Measurements from ENCODE around the gene NTN1. TPM values are rescaled to one million over a fixed set of nuclear protein-coding genes. Genes with fewer than 3 reads are reported as not detected.

NTN1 gene
- total and polyA plus RNA-seq, 11 donors, result 9.3 to 25.8 (median 17.3) TPM

- Histone ChIP-seq H3K27ac (no peak overlapping the region), H3K9me3 (no peaks in the 10 kb centered on the region), H3K4me1 (peaks cover 0 to 7% (median 0%) of the 10 kb centered on the region in 12 donors), H3K36me3 (peaks cover 0 to 11% (median 0%) of the 10 kb centered on the region in 9 donors), H3K4me3 (no peak overlapping the region), H3K27me3 (no peaks in the 10 kb centered on the region)
- DNase-seq, result no peak
- intact Hi-C loops (cut with DNase I), result no loop called here
- WGBS, 4 donors, result 86 to 95% (median 92%) methylated on average over 21 of the region's 21 CpGs
- no peak for ATAC-seq
- TF ChIP-seq CTCF (IDR thresholded peaks at IDR 0.05) (no peak), POLR2A (IDR thresholded peaks at IDR 0.05) (no peak)
These were observed 228.1 kb downstream of the NTN1 start for GRCh38 chr17:9249245-9249953.

GRCh38 chr17:9251273-9251672, 230.0 kb downstream of the NTN1 start:
- WGBS, 4 donors, result 86 to 90% (median 88%) methylated on average over 12 of the region's 12 CpGs
- TF ChIP-seq CTCF (IDR thresholded peaks at IDR 0.05) (no peak), POLR2A (IDR thresholded peaks at IDR 0.05) (no peak)
- no peaks in the 10 kb centered on the region for H3K27me3 ChIP-seq
- ATAC-seq, result no peak
- H3K9me3 ChIP-seq, result no peaks in the 10 kb centered on the region
- H3K27ac ChIP-seq, result no peak overlapping the region
- H3K4me3 ChIP-seq, result no peak overlapping the region
- no peak for DNase-seq
- H3K36me3 ChIP-seq, result peaks cover 0 to 11% (median 0%) of the 10 kb centered on the region in 9 donors
- intact Hi-C loops (cut with DNase I), result no loop called here
- H3K4me1 ChIP-seq, result peaks cover 0 to 1% (median 0%) of the 10 kb centered on the region in 12 donors

- DNase-seq, result no peak
- Histone ChIP-seq H3K27ac (no peak overlapping the region), H3K27me3 (no peaks in the 10 kb centered on the region), H3K36me3 (peaks cover 0 to 9% (median 0%) of the 10 kb centered on the region in 9 donors), H3K4me3 (no peak overlapping the region), H3K9me3 (no peaks in the 10 kb centered on the region), H3K4me1 (peaks cover 0 to 13% (median 0%) of the 10 kb centered on the region in 12 donors)
- WGBS, 4 donors, result 89 to 93% (median 93%) methylated on average over 3 of the region's 3 CpGs
- ATAC-seq, result no peak
- TF ChIP-seq POLR2A (IDR thresholded peaks at IDR 0.05), result no peak
- TF ChIP-seq CTCF (IDR thresholded peaks at IDR 0.05), result no peak
- intact Hi-C loops (cut with DNase I), result no loop called here
These were observed 232.0 kb downstream of the NTN1 start for GRCh38 chr17:9253308-9253707.

- Histone ChIP-seq H3K36me3 (no peaks in the 10 kb centered on the region), H3K27me3 (no peaks in the 10 kb centered on the region), H3K4me3 (no peak overlapping the region), H3K9me3 (no peaks in the 10 kb centered on the region), H3K27ac (no peak overlapping the region), H3K4me1 (peaks cover 0 to 24% (median 9%) of the 10 kb centered on the region in 12 donors)
- intact Hi-C loops (cut with DNase I), result no loop called here
- DNase-seq, result no peak
- no peak for ATAC-seq
- 73 to 98% (median 95%) methylated on average over 2 of the region's 2 CpGs for WGBS, 4 donors
- TF ChIP-seq POLR2A (IDR thresholded peaks at IDR 0.05), result no peak
- TF ChIP-seq CTCF (IDR thresholded peaks at IDR 0.05), result no peak
These were observed 233.5 kb downstream of the NTN1 start for GRCh38 chr17:9254841-9255240.

Data from heart left ventricle (tissue), 16 donors.